HL-60 (cell line): Measurements from ENCODE around the gene HIGD1A.

Source experiments
- DNase-seq, 2 experiments: peaks; one replicate each; pipeline ENCODE4 v3.0.0-alpha.2; 2010 to 2020; ENCODE audit warnings: low read depth in 1 of 2, low spot score in 1 of 2
- H3K27ac ChIP-seq: fragments of 250-450 bp; sonication (Bioruptor Pico); replicated peaks from 2 replicates; pipeline ENCODE4 v1.5.1; 2020; ENCODE audit warnings: mild to moderate bottlenecking, moderate library complexity
- H3K27me3 ChIP-seq: fragments of 250-450 bp; sonication (Bioruptor Pico); 2 replicates; pipeline ENCODE4 v1.5.1; 2021; ENCODE audit warnings: mild to moderate bottlenecking, moderate library complexity; ENCODE audit not compliant: insufficient read depth, poor library complexity, severe bottlenecking
- H3K4me3 ChIP-seq: replicated peaks from 2 replicates; pipeline ENCODE4 v1.5.1; 2011; ENCODE audit warnings: mild to moderate bottlenecking, control low read depth, low read length; ENCODE audit not compliant: insufficient read depth
- GABPA ChIP-seq: IDR thresholded peaks from 2 replicates; pipeline ENCODE4 v1.6.1; 2012; ENCODE audit warnings: low read depth
- POLR2AphosphoS5 ChIP-seq: IDR thresholded peaks from 2 replicates; pipeline ENCODE4 v1.6.1; 2012; ENCODE audit warnings: low read depth
- SPI1 ChIP-seq: IDR thresholded peaks from 2 replicates; pipeline ENCODE4 v1.6.1; 2012; ENCODE audit warnings: low read depth, mild to moderate bottlenecking, borderline replicate concordance
- TF ChIP-seq, protein P1 (sequence below): IDR thresholded peaks from 2 replicates; pipeline ENCODE4 v1.6.1; 2012; ENCODE audit warnings: low read depth; ENCODE audit not compliant: insufficient replicate concordance
- TF ChIP-seq, protein P2 (sequence below): IDR thresholded peaks from one replicate; pipeline ENCODE4 v1.5.1; 2011; ENCODE audit warnings: low read length, control low read depth, inconsistent platforms; ENCODE audit not compliant: insufficient read depth

Gene HIGD1A

DNA sequence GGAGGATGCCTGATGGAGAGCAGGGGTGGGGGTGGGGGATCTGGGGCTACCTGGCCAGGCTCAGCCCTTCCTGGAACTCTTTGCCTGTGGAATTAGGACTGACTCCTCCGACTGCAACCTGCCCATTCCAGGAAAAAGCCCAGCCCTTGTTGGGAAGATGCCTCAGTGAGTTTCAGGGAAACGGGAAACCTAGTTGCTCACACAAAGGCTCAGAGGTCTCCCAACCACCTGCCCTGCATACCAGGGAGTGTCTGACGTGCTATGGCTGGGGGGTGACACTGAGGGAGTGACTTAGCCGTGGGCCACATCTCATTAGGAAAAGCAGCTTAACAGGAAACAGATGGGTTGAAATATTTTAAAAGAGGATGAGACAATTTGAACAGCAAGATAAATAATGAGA, 43.4 kb upstream of the HIGD1A start:
- no peak for DNase-seq
- no peaks in the 10 kb centered on the region for H3K27me3 ChIP-seq

DNA sequence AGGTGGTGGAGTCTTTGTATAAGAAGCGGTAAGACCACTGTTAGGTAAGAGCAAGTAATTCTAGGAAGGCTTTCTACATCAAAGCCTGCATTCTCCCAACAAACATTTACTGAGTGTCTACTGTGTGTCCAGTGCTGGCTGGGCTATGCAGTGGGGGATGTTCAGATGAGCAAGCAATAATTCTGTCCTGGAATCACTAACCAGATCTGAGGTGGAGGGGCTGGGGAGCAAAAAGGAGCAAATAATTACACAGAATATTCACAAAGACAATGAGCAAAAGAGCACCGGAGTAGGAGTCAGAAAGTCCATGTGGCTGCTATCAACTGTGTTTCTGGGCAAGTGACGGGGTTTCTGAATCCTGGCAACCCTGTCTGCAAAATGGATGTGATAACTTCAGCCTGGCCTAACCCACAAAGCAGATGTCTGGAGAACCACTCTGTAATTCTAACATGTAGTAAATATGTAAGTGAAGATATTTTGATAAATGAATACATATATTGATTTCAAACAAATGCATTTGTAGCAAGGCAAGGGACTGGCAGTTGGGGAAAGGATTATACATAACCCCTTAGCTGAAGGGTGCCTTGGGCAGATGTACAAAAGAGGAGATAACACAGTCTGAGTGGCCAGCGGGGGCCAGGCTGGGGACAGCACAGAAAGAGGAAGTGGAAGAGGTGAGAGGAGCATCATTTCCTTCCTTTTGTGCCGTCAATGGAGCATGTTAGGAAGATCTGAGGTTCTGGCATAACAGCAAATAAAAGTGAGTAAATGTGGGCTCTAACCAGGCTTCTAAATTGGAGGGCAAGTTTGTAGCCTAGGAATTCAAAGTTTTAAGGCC, 42.6 kb upstream of the HIGD1A start:
- Histone ChIP-seq H3K27ac (0 out of 2 replicates have a peak overlapping the region, but pooled peaks have one; percentile 9), H3K27me3 (no peaks in the 10 kb centered on the region), H3K4me3 (no peak overlapping the region)
- TF ChIP-seq GABPA (no peak), SPI1 (peak; percentile 98), POLR2AphosphoS5 (no peak)
- TF ChIP-seq, protein P1, sequence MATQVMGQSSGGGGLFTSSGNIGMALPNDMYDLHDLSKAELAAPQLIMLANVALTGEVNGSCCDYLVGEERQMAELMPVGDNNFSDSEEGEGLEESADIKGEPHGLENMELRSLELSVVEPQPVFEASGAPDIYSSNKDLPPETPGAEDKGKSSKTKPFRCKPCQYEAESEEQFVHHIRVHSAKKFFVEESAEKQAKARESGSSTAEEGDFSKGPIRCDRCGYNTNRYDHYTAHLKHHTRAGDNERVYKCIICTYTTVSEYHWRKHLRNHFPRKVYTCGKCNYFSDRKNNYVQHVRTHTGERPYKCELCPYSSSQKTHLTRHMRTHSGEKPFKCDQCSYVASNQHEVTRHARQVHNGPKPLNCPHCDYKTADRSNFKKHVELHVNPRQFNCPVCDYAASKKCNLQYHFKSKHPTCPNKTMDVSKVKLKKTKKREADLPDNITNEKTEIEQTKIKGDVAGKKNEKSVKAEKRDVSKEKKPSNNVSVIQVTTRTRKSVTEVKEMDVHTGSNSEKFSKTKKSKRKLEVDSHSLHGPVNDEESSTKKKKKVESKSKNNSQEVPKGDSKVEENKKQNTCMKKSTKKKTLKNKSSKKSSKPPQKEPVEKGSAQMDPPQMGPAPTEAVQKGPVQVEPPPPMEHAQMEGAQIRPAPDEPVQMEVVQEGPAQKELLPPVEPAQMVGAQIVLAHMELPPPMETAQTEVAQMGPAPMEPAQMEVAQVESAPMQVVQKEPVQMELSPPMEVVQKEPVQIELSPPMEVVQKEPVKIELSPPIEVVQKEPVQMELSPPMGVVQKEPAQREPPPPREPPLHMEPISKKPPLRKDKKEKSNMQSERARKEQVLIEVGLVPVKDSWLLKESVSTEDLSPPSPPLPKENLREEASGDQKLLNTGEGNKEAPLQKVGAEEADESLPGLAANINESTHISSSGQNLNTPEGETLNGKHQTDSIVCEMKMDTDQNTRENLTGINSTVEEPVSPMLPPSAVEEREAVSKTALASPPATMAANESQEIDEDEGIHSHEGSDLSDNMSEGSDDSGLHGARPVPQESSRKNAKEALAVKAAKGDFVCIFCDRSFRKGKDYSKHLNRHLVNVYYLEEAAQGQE, result no peak
- TF ChIP-seq, protein P2, sequence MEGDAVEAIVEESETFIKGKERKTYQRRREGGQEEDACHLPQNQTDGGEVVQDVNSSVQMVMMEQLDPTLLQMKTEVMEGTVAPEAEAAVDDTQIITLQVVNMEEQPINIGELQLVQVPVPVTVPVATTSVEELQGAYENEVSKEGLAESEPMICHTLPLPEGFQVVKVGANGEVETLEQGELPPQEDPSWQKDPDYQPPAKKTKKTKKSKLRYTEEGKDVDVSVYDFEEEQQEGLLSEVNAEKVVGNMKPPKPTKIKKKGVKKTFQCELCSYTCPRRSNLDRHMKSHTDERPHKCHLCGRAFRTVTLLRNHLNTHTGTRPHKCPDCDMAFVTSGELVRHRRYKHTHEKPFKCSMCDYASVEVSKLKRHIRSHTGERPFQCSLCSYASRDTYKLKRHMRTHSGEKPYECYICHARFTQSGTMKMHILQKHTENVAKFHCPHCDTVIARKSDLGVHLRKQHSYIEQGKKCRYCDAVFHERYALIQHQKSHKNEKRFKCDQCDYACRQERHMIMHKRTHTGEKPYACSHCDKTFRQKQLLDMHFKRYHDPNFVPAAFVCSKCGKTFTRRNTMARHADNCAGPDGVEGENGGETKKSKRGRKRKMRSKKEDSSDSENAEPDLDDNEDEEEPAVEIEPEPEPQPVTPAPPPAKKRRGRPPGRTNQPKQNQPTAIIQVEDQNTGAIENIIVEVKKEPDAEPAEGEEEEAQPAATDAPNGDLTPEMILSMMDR, result no peak
- peak; percentile 10 to 68 for DNase-seq

More for the DNA sequence above, 43.4 kb upstream of the HIGD1A start:
- Histone ChIP-seq H3K27ac (no peak overlapping the region), H3K4me3 (no peak overlapping the region)
- TF ChIP-seq, protein P1, result no peak
- TF ChIP-seq SPI1 (no peak), POLR2AphosphoS5 (no peak), GABPA (no peak)
- TF ChIP-seq, protein P2, result no peak

DNA sequence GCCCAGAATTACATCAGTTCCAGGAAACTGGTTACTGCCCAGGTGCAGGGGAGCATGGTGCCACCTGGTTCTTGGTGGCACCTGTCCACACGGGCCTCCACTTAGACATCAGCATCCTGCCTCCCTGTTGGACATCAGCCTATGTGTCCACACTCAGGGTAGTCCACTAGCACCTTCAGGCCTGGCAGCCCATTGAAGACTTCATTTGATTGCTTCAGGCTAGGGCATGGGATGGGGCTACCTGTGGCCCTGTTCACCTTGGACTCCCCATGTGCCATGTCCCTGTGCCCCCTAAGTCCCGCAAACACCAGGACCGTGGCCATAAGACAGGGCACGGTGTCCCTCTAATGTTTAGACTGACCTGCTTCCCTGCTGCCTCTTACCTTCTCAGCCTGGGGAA, 40.5 kb upstream of the HIGD1A start:
- no peak overlapping the region for H3K4me3 ChIP-seq
- TF ChIP-seq, protein P1, result no peak
- TF ChIP-seq SPI1, result no peak
- TF ChIP-seq, protein P2, result no peak
- TF ChIP-seq GABPA, result no peak
- no peak for TF ChIP-seq POLR2AphosphoS5
- H3K27ac ChIP-seq, result no peak overlapping the region

More for the DNA sequence above, 40.5 kb upstream of the HIGD1A start:
- no peak for DNase-seq
- no peaks in the 10 kb centered on the region for H3K27me3 ChIP-seq
